ENCODE results near the gene CAPZB.

DNA sequence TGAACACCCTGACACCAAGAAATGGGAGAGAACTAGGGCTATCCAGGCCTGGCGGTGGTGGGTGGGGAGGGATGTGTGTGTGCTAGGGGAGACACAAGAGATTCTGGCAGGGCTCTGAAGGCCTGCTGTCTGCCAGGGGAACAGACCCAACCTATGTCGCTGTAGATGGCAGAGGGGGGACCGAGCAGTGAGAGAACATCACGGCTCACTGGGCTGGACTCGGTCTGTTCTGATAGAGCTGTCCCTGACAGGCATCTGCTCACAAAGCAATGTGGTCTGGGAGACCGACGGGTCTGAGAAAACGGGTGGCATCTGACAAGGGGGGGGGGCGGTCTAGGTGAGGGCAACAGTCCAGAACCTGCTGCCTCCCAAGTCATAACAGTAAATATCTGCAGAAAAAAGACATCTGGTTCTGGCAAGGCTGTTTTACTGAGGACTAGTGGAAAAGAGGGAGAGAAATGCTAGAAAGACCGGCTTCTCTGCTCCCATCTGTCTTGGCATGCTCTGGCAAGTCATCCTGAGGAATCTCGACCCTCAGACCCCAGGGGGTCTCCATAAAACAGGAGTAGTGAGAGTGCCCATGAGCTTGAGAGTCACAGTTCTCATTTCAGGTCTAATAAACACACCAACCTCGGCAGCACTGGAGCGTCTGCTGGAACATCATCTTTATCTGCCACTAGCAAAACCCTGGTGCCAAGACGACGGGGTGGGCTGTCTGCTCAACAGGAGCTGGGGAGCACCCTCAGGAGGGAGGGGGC lies 136.7 kb downstream of the CAPZB start:
- TF ChIP-seq CTCF (conservative IDR thresholded peaks at IDR 0.05 in 1 of 2, IDR thresholded peaks at IDR 0.05 in 1 of 2; ENCODE audit: extremely low read depth in 1 of 2, insufficient read depth in 1 of 2, low read depth in 1 of 2, low read length in 2 of 2): no peak
- TF ChIP-seq EZH2 (IDR thresholded peaks at IDR 0.05; ENCODE audit: borderline replicate concordance, low read length): no peak

All from mammary epithelial cell (primary cell).